ENCODE results near the gene CDH10. TPM values are rescaled to one million over a fixed set of nuclear protein-coding genes. Genes with fewer than 3 reads are reported as not detected.

Gene CDH10
- 2.2 TPM for total RNA-seq (ENCODE audit: insufficient read depth, low replicate concordance)

DNA sequence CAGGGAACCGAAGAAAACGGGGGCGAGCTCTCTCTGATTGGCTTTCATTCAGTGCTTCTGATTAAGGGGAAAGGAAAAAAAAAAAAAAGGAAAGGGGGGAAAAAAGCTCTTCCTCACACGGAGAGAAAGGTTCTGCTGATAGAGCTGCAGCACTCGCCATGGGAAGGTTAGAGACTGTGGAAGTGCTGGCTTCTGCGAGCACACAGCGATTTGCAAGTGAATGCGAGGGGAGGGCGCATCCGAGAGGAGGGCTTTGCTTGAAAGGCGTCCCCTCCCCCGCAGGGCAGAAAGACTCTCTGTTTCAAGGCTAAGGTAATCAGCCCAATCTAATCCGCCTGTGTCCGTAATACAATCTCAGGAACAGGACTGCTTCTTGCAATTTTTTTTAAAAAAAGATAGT is at the start of gene CDH10:
Gene CDH10, minus strand, starts transcription at position 218 of the 400 bp plus-strand sequence. CDS start 51,488 bp downstream, outside the sequence.
- peak; percentile 74 for DNase-seq (ENCODE audit: low spot score)

- no peak for DNase-seq (ENCODE audit: low spot score)
Observed at GRCh38 chr5:24693609-24694008, 48.8 kb upstream of the CDH10 start.

GRCh38 chr5:24691074-24691473 is 46.3 kb upstream of the CDH10 start:
- no peak for DNase-seq (ENCODE audit: low spot score)

DNA sequence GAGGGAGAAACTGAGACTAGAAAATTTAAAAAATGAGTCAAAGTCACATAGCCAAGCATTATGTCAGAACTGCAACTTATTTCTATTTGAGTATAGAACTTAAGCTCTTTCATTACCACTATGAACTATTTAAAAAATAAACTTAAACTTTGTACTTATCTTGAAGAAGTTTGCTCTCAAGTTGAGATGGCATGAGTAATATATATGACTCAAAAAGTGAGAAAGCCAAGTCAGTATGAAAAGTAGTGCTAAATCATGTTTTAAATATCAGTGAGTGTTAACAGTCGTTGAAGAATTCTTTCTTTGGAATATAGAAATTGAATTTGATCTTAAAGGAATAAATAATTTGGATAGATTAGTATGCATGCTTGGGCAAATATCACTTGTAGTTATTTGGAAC is 36.3 kb upstream of the CDH10 start:
- no peak for DNase-seq (ENCODE audit: low spot score)

- DNase-seq (ENCODE audit: low spot score): no peak
Observed at GRCh38 chr5:24668050-24668449, 23.3 kb upstream of the CDH10 start.

DNA sequence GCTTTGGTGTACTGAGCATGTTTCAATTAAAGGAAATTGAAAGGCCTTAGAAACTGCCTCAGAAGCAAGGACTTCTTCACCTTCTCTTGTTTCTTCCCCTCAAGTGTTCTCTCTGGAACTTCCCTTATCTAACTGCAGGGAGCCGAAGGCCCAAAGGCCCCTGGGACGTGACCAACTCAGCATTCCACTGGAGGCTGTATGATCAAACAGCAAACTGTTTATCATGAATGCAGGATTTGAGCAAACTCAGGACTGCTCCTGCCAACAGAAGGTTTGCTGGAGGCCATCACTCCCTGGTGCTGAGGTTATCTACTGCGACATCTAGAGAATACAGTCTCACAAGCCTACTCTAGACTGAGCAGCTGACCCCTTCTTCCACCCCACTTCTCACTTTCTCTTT is 4.8 kb upstream of the CDH10 start:
- no peak for DNase-seq (ENCODE audit: low spot score)

DNA sequence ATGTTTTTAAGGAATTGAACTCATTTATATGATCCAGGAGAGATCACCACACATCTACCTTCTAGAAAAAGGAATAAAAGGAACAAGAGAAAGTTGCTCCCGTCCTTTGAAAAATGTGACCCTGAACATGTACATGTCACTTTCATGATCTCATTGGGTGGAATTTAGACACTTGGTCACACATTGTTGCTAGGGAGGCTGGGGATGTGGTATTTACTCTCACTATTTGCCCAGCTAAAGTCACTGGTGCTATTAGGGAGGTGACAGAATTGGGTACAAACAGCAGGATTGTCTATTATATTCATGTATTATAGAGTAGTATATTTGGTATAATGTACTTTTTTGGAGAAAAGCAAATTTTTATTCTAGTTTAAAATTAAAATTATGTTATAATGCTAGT is 2.1 kb upstream of the CDH10 start:
- DNase-seq (ENCODE audit: low spot score): no peak

GRCh38 chr5:24645483-24645882 is 705 bp upstream of the CDH10 start:
- DNase-seq (ENCODE audit: low spot score): no peak

DNA sequence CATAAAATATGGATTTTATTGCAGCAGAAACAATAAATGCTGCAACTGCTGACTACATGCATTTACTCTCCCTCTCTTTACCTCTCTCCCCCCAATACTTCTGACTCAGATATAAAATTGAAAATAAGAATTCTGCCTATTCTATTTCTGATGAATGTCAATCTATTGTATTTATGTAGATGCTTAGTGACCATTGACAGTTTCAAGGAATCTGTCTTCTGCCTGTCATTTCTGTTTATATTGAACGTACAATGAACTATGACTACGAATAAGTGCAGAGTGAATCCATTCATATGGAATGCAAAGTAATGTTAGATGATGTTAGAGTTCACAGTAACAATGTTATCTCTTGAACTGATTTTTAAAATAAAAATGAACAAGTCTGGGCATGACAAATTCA is 898 bp downstream of the CDH10 start:
- no peak for DNase-seq (ENCODE audit: low spot score)

- no peak for DNase-seq (ENCODE audit: low spot score)
Observed at GRCh38 chr5:24643156-24643555, 1.6 kb downstream of the CDH10 start.

DNA sequence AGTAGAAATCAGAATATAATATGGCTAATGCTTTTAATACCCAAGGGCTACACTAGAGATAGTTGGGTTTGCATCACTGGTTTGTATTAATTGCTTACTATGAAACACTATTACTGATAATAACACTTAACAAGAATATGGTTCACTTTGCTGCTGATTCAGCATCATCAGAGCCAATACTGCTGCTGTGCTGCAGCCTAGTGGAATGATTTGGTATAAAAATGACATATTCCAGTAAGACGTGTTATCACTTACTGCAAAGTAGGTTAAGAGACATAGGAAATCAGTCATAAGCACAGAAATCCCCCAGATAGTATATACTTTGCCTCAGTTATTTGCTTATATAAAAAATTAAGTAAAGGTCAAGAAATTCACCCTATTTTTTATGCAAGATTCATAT is 2.8 kb downstream of the CDH10 start:
- DNase-seq (ENCODE audit: low spot score): peak; percentile 47

- no peak for DNase-seq (ENCODE audit: low spot score)
Observed at GRCh38 chr5:24635209-24635608, 9.6 kb downstream of the CDH10 start.

- peak; percentile 63 for DNase-seq (ENCODE audit: low spot score)
Observed at GRCh38 chr5:24633715-24634325, 11.0 kb downstream of the CDH10 start.

DNA sequence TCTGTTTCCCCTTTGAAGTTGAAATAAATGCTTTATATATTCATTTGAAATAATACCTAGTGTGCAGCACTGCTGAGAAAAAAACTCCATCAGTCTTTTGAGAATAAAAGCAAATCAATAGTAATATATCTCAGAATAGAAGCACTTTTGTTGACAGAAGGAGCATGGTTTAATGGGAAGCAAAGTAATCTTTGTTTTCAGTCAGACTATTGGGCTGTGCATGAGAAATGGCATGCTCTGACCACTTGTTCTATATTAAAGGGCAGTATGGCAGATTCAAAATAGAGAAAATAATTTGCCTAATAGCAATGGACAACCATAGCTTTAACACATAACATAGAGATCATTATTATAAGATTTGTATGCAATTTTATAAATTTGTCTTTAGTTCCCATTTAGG is 12.4 kb downstream of the CDH10 start:
- no peak for DNase-seq (ENCODE audit: low spot score)

- DNase-seq (ENCODE audit: low spot score): no peak
Observed at GRCh38 chr5:24630918-24631317, 13.9 kb downstream of the CDH10 start.

DNA sequence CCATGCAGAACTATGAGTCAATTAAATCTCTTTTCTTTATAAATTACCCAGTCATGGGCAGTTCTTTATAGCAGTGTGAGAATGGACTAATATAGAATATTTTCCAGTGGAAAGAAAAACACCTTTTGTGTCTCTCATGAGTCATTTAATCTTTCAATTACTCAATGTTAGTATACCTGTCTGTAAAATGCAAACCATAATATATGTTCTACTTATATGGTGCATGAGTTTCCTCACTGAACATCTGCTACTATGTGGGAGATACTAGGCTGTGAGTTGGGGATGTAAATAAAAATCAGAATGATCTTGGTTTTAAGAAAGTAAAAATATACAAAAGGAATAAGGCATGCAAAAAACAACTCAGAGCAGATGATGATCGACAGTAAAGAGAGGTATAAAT is 15.0 kb downstream of the CDH10 start:
- DNase-seq (ENCODE audit: low spot score): no peak

DNA sequence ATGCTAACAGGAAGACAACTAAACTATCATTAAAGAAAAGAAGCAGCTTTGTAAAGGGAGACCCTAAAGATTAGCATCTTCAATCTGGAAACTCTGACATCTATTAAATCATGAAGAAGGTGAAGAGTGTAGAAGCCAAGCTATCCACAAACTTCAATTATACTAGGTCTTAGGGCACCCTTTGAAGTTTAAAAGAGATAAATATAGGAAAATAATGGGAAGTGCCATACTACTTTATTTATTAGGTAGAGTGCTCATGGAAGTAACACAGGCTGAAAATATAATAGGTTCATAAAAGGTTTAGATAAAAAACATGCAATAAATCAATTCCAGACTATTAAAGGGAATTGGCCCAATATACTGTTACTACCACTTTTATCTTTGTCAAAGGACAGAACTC is 19.9 kb downstream of the CDH10 start:
- no peak for DNase-seq (ENCODE audit: low spot score)

GRCh38 chr5:24623624-24624023 is 21.2 kb downstream of the CDH10 start:
- no peak for DNase-seq (ENCODE audit: low spot score)

GRCh38 chr5:24623031-24623430 is 21.7 kb downstream of the CDH10 start:
- no peak for DNase-seq (ENCODE audit: low spot score)

GRCh38 chr5:24621792-24622191 is 23.0 kb downstream of the CDH10 start:
- peak; percentile 80 for DNase-seq (ENCODE audit: low spot score)

DNA sequence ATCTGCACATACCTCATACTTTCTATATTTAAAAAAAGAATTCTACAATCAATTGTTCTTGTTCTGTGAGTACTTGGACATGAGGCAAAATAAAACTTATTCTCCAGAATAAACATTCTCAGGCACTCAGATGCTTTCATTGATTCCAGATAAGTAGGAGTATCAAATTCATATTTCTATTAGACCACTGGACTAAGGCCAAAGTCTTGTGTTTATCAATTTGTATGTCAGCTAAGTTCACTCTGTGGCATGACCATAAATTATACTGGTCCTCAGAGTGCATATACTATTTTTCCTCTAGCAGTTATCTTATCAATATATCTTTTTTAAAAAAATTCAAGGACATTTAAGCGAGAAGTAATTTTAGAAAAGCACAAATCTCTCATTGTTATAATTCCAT is 28.2 kb downstream of the CDH10 start:
- DNase-seq (ENCODE audit: low spot score): no peak

GRCh38 chr5:24615159-24615558 is 29.6 kb downstream of the CDH10 start:
- DNase-seq (ENCODE audit: low spot score): no peak

GRCh38 chr5:24609706-24610105 is 35.1 kb downstream of the CDH10 start:
- no peak for DNase-seq (ENCODE audit: low spot score)

DNA sequence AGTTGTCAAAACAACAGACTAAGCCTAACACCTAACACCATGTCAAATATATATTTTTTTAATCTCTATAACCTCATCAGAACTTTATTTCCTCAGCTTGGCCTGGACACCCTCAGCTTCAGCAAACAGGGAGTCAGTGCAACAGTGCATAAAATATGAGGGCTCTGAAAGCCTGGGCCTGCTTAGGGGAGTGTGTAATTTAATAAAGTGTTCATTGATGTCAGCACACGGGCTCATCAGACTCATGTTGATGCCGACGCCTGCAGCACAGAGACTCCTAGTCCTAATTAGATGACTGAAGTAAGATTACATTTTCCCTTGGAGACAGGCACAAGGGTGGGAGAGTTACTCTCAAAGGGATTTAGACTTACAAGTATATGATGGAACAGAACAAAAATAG is 37.8 kb downstream of the CDH10 start:
- no peak for DNase-seq (ENCODE audit: low spot score)
